ENCODE results near the gene CRMP1. TPM values are rescaled to one million over a fixed set of nuclear protein-coding genes. Genes with fewer than 3 reads are reported as not detected.

Gene CRMP1
- total and polyA plus RNA-seq, 2 donors (not counting 3 experiments of a cell fraction or from before 2014, with no cell fraction given) = 0.06 TPM; not detected in 1

GRCh38 chr4:5905714-5906113 is 12.8 kb upstream of the CRMP1 start:
- no TSS peak for BruUV-seq (replicated peaks)
- Histone ChIP-seq H3K36me3 (ENCODE audit: control insufficient read depth in 2 of 2, extremely low read depth in 1 of 2, insufficient read depth in 2 of 2, low read length in 2 of 2) (no peaks in the 10 kb centered on the region), H3K9me3 (replicated peaks; ENCODE audit: control insufficient read depth, insufficient read depth, low read length) (no peaks in the 10 kb centered on the region), H3K4me1 (ENCODE audit: control insufficient read depth, extremely low read depth, insufficient read depth, low read length) (no peaks in the 10 kb centered on the region), H3K9me1 (replicated peaks; ENCODE audit: control insufficient read depth, extremely low read depth, insufficient read depth, low read length) (no peaks in the 10 kb centered on the region), H3K79me2 (ENCODE audit: control insufficient read depth, insufficient read depth, low read length) (no peaks in the 10 kb centered on the region), H4K20me1 (replicated peaks; ENCODE audit: control insufficient read depth, extremely low read depth, insufficient read depth, low read length) (no peaks in the 10 kb centered on the region), H3K9ac (replicated peaks; ENCODE audit: extremely low read depth, insufficient read depth, low read length) (no peak overlapping the region), H2AFZ (ENCODE audit: low read depth, low read length) (no peak overlapping the region), H3K4me2 (ENCODE audit: insufficient read depth, low read length) (no peak overlapping the region), H3K27me3 (ENCODE audit: control insufficient read depth in 2 of 2, insufficient read depth in 2 of 2, low read length in 2 of 2) (no peaks in the 10 kb centered on the region), H3K4me3 (replicated peaks in 1 of 3; ENCODE audit: insufficient read depth in 1 of 3, low read depth in 1 of 3, low read length in 3 of 3) (no peak overlapping the region), H3K27ac (ENCODE audit: insufficient read depth, low read depth, low read length) (no peak overlapping the region)
- ChIA-PET CTCF (no interaction called here), POLR2A (no interaction called here)
- intact Hi-C loops (cut with micrococcal nuclease) = no loop called here
- DNase-seq (ENCODE audit: low read depth, low spot score) (no peak), FAIRE-seq (no peak)
- dilution Hi-C loops (cut with MboI; ENCODE audit: extremely low pct_ligation_motif_present, low sequenced_read_pairs) = no loop called here
- no peak for TF ChIP-seq GATA2 (IDR thresholded peaks at IDR 0.05; ENCODE audit: insufficient read depth, insufficient read length, low read depth, low read length)
- no peak for TF ChIP-seq MYC (IDR thresholded peaks at IDR 0.05; ENCODE audit: low read depth, low read length)
- TF ChIP-seq POLR2AphosphoS5 (IDR thresholded peaks at IDR 0.05; ENCODE audit: insufficient read depth, low read depth, low read length) = no peak
- no peak for TF ChIP-seq EZH2 (IDR thresholded peaks at IDR 0.05; ENCODE audit: borderline replicate concordance, low read depth, low read length, severe bottlenecking)
- no peak for TF ChIP-seq MAX (IDR thresholded peaks at IDR 0.05; ENCODE audit: insufficient read depth, insufficient read length)
- TF ChIP-seq POLR2A (IDR thresholded peaks at IDR 0.05; ENCODE audit: low read depth, low read length) = no peak
- TF ChIP-seq CTCF (IDR thresholded peaks at IDR 0.05; ENCODE audit: extremely low read depth in 1 of 2, insufficient read depth in 1 of 2, low read depth in 1 of 2, low read length in 2 of 2) = no peak
- no peak for TF ChIP-seq FOS (IDR thresholded peaks at IDR 0.05; ENCODE audit: borderline replicate concordance, insufficient read depth, low read length)
- no peak for TF ChIP-seq JUN (IDR thresholded peaks at IDR 0.05; ENCODE audit: borderline replicate concordance, insufficient read depth, insufficient read length, low read depth)
